Heart left ventricle (tissue), 16 donors: Measurements from ENCODE around the gene SLC30A9. TPM values are rescaled to one million over a fixed set of nuclear protein-coding genes. Genes with fewer than 3 reads are reported as not detected.

Source experiments
- ATAC-seq, 4 donors: fragments of 200-7000 bp; cut with Tn5 transposase; one replicate each; pipeline ENCODE4 v1.9.1; 2020 to 2022; ENCODE audit warnings: moderate library complexity in 4 of 4, mild to moderate bottlenecking in 3 of 4, moderate number of reproducible peaks in 1 of 4
- DNase-seq, 5 donors: peaks; one replicate each; pipeline ENCODE4 v3.0.0-alpha.2; 2020
- H3K27ac ChIP-seq, 12 donors: fragments of 200-600 bp; sonication (generic) in 4 of 12; one replicate each; pipeline versions ENCODE4 v1.5.0 to v1.8.0; 2016 to 2022; ENCODE audit warnings: mild to moderate bottlenecking in 2 of 12
- H3K27me3 ChIP-seq, 9 donors: fragments of 200-600 bp; sonication (generic) in 2 of 9; one replicate each; pipeline versions ENCODE4 v1.5.1 to v1.8.0; 2016 to 2022; ENCODE audit warnings: mild to moderate bottlenecking in 3 of 9
- H3K36me3 ChIP-seq, 9 donors: fragments of 200-600 bp; sonication (generic) in 2 of 9; one replicate each; pipeline versions ENCODE4 v1.5.0 to v1.8.0; 2018 to 2022; ENCODE audit warnings: mild to moderate bottlenecking in 2 of 9
- H3K4me1 ChIP-seq, 12 donors: fragments of 200-600 bp; sonication (generic) in 4 of 12; one replicate each; pipeline versions ENCODE4 v1.5.0 to v1.8.0; 2016 to 2022; ENCODE audit warnings: mild to moderate bottlenecking in 3 of 12
- H3K4me3 ChIP-seq, 12 donors: fragments of 200-600 bp; sonication (generic) in 4 of 12; one replicate each; pipeline versions ENCODE4 v1.5.0 to v1.8.0; 2017 to 2022; ENCODE audit warnings: mild to moderate bottlenecking in 9 of 12, moderate library complexity in 4 of 12
- H3K9me3 ChIP-seq, 12 donors: fragments of 200-600 bp; sonication (generic) in 4 of 12; one replicate each; pipeline versions ENCODE4 v1.5.0 to v1.8.0; 2016 to 2022; ENCODE audit warnings: mild to moderate bottlenecking in 1 of 12
- POLR2A ChIP-seq, 2 donors: fragments of 450-650 bp; IDR thresholded peaks; one replicate each; pipeline ENCODE4 v1.6.1; 2017; ENCODE audit warnings: antibody characterized with exemption in 2 of 2, mild to moderate bottlenecking in 2 of 2, moderate library complexity in 2 of 2
- WGBS, 4 donors: extraction: QIAGEN DNeasy Blood & Tissue Kit in 2 of 4; methylation state at CpG; one replicate each; pipeline versions ENCODE4 v1.1.5 to v1.1.7; 2013 to 2018; 5-methylcytosine and 5-hydroxymethylcytosine counted together
- intact Hi-C, 10 donors: fragments of 100-400 bp; cut with DNase I; formaldehyde crosslinking; loops; one replicate each; pipeline versions ENCODE4 v1.11.1 to v1.14.2; 2022
- polyA plus RNA-seq, 2 donors: library from polyadenylated mRNA; stranded (reverse); fragments of 200-250 nt; gene quantifications; one replicate each; pipeline ENCODE4 v1.2.3, GENCODE V29; 2013
- total RNA-seq, 9 donors: library from RNA; depleted of rRNA in 2 of 9; stranded (reverse); fragments of >200 nt in 2 of 9; fragmentation: NEBNext Ultra II Directional in 3 of 9; extraction: Animal tissue kit (Norgen Biotek cat#: 25700) in 3 of 9; gene quantifications; one replicate each; pipeline versions ENCODE4 v1.1.0 to v1.2.4, GENCODE V29; 2016 to 2023
- TF ChIP-seq, protein P1 (sequence below), 12 donors: fragments of 200-600 bp; sonication (generic) in 4 of 12; IDR thresholded peaks; one replicate each; pipeline versions ENCODE4 v1.5.0 to v1.8.0; 2018 to 2022; ENCODE audit warnings: antibody characterized with exemption in 12 of 12, mild to moderate bottlenecking in 5 of 12
- donor health status: ischemic (EF 13 %, LVEDD 7.1; RV severe dilation, severe dysfunction).
- donor health status: healthy with polysubstance abuse.
- donor health status: DM: no; HTN: yes; CAD: no.
- donor health status: DM: no; HTN: no; CAD: no.
- donor health status: ischemic (EF 25% LVEDD 6.9; RV normal size, moderate dysfunction).
- donor health status: ischemic (EF 25% LVEDD 5.7; RV mildly dilated, moderate dysfunction).
- donor health status: healthy.
- donor health status: DM: yes; HTN: yes; CAD: no.
- donor health status: ischemic (EF 35%, LVEDD 5.7; RV mildly dilated, moderate dysfunction).
- donor health status: nonischemic (EF 11% LVEDD 7.7; RV severe dilation, severe dysfunction).
- donor health status: DM: yes; HTN: yes; CAD: no.
- donor health status: PGD.
- donor health status: ischemic (EF 29% LVEDD 5.4; RV normal size, mild dysfunction).
- donor health status: nonischemic (EF 23%, LVEDD 6.1; RV moderate dilation, normal function).

SLC30A9 gene
- total and polyA plus RNA-seq, 11 donors: 10.3 to 99.2 (median 72.5) TPM

DNA sequence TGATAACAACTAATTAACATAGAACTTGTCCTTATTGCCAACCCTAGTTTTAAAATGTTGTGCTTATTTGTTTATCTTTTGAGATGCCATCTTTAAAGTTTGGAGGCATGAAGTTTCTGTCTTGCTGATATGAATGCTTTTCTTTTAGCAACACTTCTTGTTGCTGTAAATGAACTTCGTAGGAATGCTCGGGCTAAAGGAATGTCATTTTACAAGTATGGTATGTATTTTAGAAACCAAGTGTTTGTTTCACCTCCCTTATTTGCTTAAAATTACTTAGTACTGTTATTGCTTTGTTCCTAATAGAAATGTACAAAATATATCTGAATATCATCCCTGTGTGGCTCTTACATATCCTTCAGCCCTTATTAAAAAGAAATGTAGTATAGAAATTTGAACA lies 76.1 kb downstream of the SLC30A9 start:
- no peak for ATAC-seq
- intact Hi-C loops: no loop called here
- WGBS, 4 donors: 79 to 86% (median 83%) methylated on average over 2 of the region's 2 CpGs
- Histone ChIP-seq H3K27me3 (no peaks in the 10 kb centered on the region), H3K4me1 (no peaks in the 10 kb centered on the region), H3K36me3 (peaks cover 0 to 100% (median 72%) of the 10 kb centered on the region in 9 donors), H3K4me3 (no peak overlapping the region), H3K9me3 (no peaks in the 10 kb centered on the region), H3K27ac (no peak overlapping the region)
- TF ChIP-seq, protein P1, sequence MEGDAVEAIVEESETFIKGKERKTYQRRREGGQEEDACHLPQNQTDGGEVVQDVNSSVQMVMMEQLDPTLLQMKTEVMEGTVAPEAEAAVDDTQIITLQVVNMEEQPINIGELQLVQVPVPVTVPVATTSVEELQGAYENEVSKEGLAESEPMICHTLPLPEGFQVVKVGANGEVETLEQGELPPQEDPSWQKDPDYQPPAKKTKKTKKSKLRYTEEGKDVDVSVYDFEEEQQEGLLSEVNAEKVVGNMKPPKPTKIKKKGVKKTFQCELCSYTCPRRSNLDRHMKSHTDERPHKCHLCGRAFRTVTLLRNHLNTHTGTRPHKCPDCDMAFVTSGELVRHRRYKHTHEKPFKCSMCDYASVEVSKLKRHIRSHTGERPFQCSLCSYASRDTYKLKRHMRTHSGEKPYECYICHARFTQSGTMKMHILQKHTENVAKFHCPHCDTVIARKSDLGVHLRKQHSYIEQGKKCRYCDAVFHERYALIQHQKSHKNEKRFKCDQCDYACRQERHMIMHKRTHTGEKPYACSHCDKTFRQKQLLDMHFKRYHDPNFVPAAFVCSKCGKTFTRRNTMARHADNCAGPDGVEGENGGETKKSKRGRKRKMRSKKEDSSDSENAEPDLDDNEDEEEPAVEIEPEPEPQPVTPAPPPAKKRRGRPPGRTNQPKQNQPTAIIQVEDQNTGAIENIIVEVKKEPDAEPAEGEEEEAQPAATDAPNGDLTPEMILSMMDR (IDR thresholded peaks at IDR 0.05): no peak
- TF ChIP-seq POLR2A (IDR thresholded peaks at IDR 0.05): no peak
- DNase-seq: no peak

DNA sequence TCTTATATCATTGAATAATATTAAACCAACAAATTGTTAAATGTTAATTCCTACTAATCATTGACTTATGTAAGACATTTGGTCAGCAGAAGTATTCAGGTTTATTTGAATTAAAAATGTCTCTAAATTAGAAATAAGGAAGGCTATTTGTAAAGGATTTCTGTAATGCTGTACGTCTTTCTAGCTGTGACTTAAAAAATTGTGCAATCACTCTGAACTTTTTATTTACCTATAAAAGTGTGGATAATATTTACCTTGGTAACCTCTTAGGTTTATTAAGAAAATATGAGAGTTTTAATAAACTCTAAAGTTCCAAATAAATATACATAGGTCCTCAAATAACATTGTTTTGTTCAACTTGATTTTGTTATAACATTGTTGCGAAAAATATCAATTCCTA lies 76.9 kb downstream of the SLC30A9 start:
- WGBS, 4 donors: 47 to 51% (median 49%) methylated on average over 2 of the region's 2 CpGs
- Histone ChIP-seq H3K27me3 (no peaks in the 10 kb centered on the region), H3K9me3 (no peaks in the 10 kb centered on the region), H3K4me3 (no peak overlapping the region), H3K27ac (no peak overlapping the region), H3K36me3 (peaks cover 0 to 100% (median 64%) of the 10 kb centered on the region in 9 donors), H3K4me1 (no peaks in the 10 kb centered on the region)
- TF ChIP-seq, protein P1 (IDR thresholded peaks at IDR 0.05): no peak
- TF ChIP-seq POLR2A (IDR thresholded peaks at IDR 0.05): no peak
- DNase-seq (no peak), ATAC-seq (no peak)
- intact Hi-C loops: no loop called here

DNA sequence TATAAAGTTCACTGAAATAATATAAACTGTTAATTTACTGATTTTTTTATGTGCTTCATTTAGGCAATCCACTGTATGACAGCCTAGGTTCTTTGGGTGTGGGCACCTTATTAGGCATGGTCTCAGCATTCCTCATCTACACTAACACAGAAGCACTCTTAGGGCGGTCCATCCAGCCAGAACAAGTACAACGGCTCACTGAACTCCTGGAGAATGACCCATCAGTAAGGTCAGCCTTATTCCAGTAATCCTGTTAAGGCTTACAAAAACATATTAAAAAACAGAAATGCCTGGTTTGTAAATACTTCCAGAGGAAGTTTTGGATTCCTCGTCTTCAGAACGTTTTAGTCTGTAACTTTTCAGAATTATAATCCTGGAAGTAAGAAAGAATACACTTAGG lies 80.1 kb downstream of the SLC30A9 start:
- Histone ChIP-seq H3K4me1 (no peaks in the 10 kb centered on the region), H3K36me3 (peaks cover 0 to 96% (median 58%) of the 10 kb centered on the region in 9 donors), H3K27me3 (no peaks in the 10 kb centered on the region), H3K27ac (no peak overlapping the region), H3K4me3 (no peak overlapping the region), H3K9me3 (no peaks in the 10 kb centered on the region)
- 86 to 89% (median 89%) methylated on average over 4 of the region's 4 CpGs for WGBS, 4 donors
- intact Hi-C loops: no loop called here
- DNase-seq: no peak
- TF ChIP-seq POLR2A (IDR thresholded peaks at IDR 0.05): no peak
- TF ChIP-seq, protein P1 (IDR thresholded peaks at IDR 0.05): no peak
- no peak for ATAC-seq

DNA sequence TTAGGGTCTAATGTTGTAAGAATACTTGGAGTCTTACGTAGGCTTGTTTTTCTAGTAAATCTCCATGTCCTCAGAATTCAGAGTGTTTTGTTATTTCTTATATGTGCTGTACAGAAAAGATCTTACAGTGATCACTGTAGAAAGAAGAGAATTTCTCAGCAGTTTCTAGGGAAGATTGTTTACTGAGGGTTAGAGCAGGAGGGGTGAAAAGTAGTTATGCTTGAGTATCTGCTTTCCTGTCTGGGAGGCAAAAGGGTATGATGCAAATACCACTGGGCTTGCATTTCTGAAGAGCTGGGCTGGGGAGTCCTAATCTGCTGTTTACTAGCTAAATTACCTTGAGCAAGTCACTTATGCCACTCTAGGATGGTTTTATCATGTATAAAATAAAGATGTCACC lies 84.0 kb downstream of the SLC30A9 start:
- Histone ChIP-seq H3K4me3 (no peak overlapping the region), H3K27me3 (no peaks in the 10 kb centered on the region), H3K4me1 (no peaks in the 10 kb centered on the region), H3K27ac (no peak overlapping the region), H3K36me3 (peaks cover 0 to 95% (median 47%) of the 10 kb centered on the region in 9 donors), H3K9me3 (no peaks in the 10 kb centered on the region)
- 91 to 99% (median 97%) methylated on average over 1 of the region's 1 CpG for WGBS, 4 donors
- no peak for ATAC-seq
- intact Hi-C loops: no loop called here
- TF ChIP-seq, protein P1 (IDR thresholded peaks at IDR 0.05): no peak
- no peak for TF ChIP-seq POLR2A (IDR thresholded peaks at IDR 0.05)
- DNase-seq: no peak
